HG03064 (cell line): Measurements from ENCODE around the gene OPRL1.

ENCODE experiments used
- ATAC-seq: cut with Tn5 transposase; IDR thresholded peaks from one replicate; pipeline ENCODE4 v1.9.1; 2021; ENCODE audit warnings: low read depth; ENCODE audit not compliant: unreplicated experiment

OPRL1 gene

DNA sequence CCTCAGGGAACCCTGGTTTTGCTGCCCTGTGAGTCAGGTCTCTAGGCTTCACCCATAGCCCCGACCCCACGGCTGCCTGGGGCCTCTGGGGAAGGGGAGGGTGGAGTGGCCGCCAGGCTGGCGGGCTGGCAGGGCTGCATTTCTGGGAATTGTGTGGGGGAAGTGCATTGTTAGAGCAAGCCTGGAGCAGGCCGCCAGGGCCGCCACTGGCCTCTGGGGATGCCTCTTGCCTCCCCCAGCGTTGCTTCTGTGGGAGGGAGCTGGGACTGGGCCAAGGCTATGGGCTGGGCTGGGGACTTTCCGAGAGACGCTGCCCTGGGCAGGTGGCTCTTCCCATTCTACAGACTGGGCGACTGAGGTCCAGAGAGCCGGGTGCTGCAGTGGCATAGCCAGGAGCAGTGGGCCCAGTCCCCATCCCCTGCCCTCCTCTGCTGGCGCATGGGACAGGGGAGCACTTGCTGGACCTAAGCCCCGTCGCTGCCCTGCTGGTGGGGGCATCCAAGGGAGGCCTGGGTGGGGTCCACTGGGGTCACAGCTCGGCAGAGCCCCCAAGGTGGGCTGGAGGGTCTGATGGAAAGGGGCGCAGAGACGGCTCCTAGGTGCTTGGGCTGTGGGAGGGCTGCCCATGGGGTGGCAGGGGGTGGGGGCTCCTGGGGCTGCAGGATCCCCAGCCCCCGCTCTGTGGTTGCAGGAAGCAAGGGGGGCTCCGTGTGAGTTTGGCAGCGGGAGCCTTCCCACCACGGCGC is 23.8 kb upstream of the OPRL1 start:
- no peak for ATAC-seq

DNA sequence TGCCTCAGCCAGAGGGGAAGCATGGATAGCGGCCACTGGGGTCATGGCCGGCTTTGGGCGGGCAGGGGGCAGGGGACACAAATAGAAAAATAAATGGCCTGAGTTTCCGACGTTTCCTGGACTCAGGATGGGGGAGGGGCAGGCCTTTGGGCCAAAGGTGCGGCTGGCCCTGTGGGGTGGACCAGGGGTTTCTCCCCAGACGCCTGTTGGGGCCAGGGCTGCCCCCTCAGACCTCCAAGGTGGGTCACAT is 23.3 kb upstream of the OPRL1 start:
- no peak for ATAC-seq

DNA sequence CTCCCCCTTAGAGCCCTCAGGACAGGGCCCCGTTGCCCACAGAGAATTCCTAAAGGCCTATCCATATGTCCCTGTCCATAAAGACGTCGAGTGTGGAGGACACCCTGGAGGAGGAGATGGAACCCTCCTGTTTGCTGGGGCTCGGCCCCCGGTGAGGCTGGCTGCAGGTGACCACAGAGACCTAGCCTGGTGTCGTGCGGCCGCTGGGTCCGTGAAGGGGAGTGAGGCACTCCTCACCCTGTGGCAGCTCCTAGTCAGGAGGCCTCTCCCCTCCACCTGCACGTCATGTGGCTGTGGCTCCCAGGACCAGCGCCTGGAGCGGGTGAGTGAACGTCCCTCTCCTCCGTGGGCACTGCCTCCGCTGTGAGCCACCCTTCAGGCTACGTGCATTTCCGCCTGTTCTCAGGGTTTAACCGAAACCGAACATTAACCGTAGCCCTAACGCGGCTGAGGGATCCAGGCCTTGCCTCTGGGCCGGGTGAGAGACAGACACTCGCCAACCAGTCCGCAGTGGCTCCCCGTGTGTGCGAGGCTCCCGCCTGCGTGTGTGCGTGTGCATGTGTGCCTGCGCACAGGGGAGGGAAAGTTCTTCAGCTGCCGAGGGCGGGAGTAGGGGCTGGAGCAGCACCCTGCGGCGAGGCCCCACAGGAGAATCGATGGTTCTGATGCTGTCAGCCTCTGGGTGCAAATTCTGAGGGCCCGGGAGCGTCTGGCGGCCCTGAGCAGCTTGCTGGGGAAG is 22.8 kb upstream of the OPRL1 start:
- no peak for ATAC-seq

DNA sequence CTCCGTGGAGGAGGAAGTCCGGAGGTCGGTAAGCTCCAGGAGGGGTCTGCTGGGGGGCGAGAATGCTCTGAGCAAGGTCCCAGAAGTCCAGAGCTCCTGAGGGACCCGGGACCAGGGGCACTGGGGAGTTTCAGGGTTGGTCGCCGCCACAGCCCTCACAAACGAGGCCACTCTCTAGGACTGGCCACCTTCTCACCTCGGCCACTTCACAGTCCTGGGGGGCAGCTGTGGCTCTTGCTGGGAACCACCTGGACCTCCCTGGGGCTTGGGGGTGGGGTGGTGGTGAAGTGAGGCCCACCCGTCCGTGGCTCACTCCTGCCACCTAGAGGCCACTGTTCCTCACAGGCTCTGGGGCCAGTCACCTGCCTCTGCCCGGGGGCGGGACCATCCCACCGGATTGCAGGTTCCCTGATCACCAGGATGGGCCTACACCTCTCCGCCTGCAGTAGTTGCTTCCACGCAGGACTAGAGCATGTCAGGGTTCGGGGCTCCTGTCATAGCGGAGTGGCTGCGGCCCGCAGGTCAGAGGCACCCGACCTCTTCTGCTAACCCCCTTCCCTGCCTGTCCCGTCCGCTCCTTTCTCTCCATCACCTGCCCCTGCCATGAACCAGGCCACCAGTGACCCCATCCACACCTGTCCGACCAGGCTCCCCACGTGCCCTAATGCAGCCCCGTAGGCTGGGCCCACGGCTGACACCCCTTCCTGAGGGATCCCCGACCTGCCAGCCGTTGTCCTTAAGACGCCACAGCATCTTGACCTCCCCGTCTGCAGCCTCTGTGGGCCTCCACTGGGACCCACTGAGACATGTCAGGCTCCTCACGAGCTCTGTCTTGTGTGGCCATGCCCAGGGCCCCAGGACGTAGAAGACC is 22.0 kb upstream of the OPRL1 start:
- ATAC-seq = no peak

DNA sequence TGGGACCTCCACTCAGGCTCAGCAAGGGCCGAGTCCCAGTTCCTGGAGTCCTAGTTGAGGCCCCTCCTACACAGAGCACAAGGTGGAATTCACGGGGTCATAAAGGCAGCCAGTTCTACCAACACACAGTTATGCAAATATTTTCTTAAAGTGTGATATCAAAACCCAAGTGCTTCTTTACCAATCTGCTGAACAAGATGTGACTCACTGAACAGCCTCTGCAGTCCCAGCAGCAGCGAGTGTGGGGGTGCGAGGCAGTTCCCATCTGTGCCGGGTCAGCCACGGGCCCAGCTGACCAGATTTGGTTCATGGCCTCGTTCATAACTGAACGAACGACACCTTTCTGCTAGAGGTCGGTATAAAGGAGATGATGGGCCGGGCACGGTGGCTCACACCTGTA is 21.3 kb upstream of the OPRL1 start:
- no peak for ATAC-seq

DNA sequence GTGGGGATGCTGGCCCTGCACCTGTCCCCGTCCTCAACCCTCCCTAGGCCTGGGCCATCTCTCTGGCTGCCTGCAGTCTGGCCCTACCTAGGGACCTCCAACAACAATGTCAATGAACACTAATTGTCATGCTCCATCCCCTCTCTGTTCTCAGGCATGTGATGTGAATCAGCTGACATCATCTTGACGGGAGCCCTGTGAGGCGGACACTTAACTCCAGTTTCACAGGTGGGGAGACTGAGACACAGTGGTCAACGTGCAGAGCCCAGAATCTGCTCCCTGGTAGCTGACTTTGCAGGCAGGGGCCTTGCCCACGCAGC is 17.6 kb upstream of the OPRL1 start:
- ATAC-seq = no peak

DNA sequence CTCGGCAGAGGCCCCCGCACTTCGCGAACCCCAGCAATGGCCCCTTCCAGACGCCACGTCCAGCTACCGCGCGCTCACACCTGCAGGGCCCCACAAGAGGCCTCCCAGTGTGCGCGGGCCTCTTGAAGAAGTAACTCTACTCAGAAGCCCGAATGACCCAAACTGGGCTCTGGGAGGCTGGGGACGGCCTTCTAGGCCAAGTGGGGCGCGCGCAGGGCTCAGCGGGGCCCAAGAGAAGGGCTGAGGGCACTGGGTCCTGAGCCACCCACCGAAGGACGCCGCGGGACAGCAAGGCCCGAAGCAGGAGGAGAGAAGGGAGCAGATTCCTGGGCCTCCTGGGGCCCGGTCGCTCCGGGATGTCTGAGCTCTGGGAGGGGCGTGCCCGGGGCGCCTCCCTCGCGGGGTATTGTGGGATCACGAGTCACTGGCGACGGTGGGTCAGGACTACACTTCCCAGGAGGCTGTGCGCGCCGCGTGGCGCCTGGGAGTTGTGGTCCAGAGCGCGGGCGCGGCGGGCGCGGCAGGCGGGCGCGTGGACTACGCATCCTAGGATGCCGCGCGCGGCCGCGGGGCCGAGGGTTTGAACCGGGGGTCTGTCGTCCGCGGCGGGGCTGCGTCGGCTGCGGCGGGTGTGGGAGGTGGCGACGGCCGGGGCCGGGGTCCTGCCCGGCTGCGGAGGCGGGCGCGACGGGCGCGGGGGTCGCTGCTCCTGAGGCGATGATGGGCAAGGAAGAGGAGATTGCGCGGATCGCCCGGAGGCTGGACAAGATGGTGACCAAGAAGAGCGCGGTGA is 17.1 kb upstream of the OPRL1 start, which contains the start of gene TCEA2:
Gene TCEA2, plus strand, starts transcription at position 603 of the 793 bp plus-strand sequence. Its CDS starts 115 bp downstream, at position 718.
- peak; percentile 68 for ATAC-seq

DNA sequence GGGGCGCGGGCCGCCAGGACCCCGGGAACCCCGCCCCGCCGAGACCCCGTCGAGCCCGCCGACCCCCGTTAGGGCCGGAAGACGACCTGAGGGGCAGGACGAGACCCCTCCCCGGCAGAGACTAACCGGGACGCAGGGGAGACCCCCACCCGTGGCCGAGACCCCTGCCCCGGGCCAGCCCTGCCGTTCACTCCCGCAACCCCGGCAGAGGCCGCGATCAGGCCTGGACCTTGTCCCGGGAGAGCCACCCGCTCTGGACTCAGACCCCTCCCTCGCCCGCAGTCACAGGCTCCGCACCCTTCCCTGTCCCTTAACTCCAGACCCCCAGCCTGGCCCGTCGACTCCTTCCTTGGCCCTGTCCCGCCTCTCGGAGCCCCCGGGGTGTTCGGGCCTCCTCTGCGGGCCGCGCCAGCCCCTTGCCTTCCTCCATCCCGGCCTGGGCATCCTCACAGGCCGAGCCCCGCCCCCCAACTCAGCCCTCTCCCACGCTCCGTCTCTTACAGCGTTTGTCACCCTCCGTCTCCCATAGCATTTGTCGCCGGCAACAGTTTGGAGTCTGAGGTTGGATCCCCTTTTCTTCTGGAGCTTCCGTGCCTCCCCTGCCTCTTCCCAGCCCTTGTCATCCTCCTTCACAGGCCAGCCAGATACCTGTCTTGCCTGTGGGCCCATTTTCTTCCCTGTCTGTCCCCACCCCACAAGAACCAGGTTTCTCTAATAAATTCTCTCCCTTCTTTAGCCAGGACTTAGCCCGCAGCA is 16.3 kb upstream of the OPRL1 start:
- ATAC-seq = peak; percentile 1

DNA sequence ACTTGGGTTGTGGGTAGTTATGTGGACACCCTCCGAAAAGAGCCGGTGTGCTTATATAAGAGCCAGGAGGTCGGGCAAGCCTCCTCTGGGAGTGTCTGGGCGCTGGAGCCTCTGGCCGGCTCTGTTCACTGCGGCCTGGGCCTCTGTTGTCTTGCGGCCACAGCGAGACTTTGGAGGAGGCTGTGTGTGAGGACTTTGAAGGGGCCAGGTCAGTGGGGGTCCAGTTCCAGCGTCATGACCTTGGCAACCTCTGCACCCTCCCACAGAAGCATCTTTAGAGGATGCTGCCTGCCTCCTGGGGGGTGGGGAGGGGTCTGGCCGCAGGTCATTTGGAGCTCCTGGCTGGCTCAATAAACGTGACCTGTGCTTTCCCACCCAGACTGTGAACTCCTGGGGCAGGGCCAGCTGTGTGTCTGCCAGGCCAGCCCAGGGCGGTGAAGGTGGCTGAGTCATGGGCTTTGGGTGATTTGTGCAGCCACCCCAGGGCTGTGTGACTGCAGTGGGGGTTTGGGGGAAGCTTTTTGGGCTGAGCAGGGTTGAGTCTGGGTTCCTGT is 15.7 kb upstream of the OPRL1 start:
- no peak for ATAC-seq

DNA sequence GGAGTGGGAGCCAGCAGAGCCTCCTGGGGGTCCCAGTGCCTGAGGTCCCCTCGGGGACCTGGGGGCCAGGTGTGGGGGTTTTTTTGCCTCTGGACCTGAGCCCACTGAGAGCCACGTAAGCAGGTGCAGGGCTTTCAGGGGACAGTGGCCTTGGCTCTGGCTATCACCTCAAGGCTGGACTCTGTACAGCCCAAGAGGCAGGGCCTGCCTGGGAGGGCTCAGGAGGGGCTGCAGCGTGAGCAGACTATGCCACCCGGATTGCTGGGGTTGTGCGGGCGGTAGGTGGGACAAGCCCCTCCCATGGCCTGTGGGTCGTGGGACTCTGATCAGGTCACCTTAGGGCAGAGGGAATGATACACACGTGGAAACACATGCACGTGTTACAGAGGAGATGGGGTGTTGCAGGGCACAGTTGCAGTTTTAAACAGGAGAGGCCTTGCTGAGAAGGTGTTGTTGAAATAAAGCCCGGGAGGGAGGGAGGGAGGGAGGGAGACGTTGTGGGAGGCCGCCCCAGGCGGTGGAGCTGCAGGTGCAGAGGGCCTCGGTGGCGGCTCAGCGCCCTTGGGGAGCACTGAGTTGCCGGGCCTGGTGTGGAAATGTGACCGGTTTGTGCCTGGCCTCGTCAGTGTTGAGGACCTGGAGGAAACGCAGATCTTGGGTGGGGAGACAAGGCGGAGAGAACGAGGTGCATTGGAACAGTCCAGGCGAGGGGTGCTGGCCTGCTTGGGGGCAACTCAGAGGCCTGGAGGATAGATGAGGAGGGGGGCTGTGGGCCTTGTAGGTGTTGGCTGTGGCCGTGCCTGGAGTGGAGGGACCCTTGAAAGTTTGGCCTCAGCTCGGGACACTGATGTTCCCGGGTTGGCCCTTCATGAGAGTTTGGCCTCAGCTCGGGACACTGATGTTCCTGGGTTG is 14.6 kb upstream of the OPRL1 start:
- no peak for ATAC-seq

DNA sequence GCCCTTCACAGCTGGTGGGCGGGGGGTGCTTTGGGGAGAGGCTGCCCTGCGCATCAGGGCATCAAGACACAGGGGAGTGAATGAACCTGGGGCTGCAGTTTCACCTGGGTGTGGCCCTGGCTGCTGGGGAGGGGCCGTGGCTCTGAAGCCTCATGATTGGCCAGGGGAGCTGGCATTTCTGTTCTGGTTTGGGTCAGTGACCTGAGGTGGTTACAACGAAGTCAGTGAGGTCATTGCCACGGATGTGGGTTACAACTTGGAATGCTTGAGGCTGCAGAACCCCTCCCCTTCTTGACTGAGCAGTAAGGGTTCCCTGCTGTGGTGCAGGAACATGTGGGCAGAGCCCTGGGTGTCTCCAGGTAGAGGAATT is 13.9 kb upstream of the OPRL1 start:
- ATAC-seq = no peak

DNA sequence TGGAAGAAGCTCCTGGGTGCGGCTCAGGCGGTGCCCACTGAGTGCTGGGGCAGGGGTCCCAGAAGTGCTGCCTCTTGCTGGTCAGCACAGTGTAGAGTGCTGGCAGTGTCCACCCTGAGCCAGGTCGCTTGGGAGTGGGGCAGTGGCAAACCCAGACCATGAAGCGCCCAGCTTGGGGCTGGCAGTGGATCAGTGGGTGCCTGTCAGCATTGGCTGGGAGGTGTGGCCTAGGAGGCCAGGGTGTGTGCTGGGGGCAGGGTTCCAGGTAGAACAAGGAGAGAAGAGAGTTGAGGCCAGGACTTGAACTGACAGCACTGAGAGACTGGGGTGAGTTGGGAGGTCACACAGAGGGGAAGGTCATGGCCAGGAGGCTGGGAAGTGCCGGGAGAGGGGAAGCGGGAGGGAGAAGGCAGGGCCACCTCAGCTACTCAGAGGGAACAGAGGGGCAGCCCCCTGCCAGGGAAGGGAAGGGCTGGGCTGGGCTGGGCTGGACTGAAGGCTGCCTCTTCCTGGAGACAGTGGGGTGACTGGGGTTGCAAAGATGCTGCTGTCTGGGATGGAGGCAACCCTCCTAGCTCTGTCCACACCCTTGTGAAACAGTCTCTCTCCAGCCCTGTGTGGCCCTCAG is 12.8 kb upstream of the OPRL1 start:
- ATAC-seq = no peak

DNA sequence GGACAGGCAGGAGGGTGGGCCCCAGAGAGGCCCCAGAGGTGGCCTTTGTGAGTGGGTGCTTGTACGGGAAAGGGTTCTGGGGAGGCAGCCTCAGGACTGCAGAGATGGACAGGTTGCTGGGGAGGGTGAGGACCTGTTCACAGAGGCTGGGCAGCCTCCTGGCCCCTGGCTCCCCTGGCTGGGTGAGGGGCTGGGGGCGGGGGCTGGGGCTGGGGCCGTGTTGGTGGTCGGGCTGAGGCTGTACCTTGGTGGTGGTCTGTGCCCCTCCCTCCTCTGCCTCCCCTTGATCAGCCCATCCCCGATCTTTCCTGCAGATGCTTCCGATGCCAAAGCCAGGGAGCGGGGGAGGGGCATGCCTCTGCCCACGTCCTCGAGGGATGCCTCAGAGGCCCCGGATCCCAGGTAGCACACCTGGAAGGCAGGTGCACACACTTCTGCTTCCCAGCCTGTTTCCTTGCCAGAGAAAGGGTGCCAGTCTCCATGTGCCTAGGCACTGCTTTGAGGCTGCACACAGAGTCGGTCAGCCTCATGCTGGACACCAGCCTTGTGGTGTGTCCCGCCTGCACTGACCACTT is 12.1 kb upstream of the OPRL1 start:
- no peak for ATAC-seq

DNA sequence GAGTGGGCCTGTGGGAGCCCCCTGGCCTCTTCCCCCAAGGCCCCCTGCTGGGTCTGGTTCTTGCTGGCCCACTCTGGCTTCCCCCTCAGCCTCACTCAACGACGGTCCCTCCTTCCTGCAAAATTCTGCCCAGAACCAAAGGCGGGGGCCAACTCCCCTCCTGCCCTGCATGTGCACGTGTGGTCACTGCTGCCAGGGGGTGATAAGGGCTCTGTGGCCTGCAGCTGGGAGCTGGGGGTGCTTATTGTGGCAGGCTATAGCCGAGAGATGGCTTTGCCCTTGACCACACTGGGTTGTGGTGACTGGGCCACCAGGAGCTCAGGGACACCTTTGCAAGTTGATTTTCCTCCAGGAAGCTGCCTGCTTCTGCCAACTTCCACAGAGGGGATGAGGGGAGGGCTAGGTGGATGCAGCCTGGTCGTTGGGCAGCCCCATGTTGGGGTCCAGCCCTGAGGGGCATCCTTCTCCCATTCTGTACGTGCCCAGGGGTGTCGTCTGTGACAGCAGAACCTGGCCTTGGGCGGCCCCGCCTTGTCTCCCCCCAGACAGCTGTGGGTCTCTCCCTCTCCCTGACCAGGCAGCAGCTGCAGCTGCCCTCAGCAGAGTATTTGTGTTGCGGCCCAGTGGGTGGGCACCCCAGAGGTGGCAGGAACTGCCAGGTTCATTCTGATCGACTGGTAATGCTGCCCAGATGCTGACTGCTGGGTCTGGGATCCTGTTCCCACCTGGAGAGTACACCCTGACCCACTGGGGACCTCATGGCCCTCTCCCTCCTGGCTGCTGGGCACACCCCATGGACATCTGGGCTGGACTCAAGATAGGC is 11.3 kb upstream of the OPRL1 start:
- no peak for ATAC-seq

DNA sequence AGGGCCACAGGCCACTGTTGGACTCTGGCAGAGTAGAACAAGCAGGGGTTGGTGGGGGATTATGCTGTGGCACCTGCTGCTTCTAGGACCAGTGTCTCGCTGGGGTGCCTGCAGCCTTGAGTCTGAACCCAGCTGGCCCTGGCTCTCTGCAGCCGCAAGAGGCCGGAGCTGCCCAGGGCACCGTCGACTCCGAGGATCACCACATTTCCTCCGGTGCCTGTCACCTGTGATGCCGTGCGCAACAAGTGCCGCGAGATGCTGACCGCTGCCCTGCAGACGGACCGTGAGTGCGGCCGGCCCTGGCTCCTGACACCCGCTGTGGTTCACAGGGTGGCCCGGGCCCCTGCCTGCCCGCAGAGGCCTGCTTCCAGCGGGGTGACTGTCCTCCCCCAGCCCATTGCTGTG is 10.7 kb upstream of the OPRL1 start:
- no peak for ATAC-seq

DNA sequence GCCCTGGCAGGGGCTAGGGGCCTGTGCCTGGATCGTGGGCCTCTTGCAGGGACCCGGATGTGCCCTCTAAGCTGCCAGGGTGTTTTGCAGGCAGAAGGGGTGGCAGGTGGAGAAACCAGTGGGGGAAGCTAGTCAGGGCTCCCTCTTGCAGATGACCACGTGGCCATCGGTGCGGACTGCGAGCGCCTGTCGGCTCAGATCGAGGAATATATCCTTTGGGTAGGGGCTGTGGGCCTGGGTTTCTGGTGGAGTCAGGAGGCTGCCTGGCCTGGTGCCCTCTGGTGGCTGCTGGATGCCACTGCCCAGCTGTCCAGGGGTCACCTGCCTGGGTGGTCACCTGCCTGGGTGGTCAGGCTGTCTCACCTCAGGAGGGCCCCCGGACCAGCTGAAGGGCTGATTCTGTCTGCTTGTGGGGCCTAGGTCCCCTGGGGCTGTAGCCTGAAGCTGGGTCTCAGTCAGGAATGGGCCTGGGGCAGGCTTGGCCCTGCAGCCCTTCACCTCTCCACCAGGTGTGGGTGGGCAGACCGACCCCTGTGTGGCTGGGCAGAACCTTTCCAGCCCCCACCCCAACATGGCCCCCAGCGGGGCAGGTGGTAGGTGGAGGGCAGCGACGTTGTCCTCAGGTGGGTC is 10.2 kb upstream of the OPRL1 start:
- no peak for ATAC-seq
